Measurements from ENCODE around the gene APCDD1.
"Not testable (repeated sequence)": the region's sequence is repeated elsewhere in the genome, so short reads cannot be mapped to it uniquely, and the experiment has no call there.

The APCDD1 gene

DNA sequence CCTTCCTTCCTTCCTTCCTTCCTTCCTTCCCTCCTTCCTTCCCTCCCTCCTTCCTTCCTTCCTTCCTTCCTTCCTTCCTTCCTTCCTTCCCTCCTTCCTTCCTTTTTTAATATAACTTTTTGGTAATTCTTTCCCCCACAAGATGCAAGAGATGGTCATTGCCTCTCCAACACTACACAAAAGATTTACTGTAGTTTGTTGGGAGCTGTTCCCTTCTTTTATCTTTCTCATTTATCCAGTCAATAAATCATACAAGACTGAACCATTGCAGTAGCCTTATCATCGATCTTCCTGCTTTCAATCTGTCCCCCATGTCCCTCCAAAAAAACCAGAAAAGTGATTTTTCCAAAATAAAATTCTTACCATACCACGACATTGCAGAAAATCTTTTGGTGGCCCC, 8.2 kb downstream of the APCDD1 start:
- DNase-seq (ENCODE audit: low spot score): no peak

DNA sequence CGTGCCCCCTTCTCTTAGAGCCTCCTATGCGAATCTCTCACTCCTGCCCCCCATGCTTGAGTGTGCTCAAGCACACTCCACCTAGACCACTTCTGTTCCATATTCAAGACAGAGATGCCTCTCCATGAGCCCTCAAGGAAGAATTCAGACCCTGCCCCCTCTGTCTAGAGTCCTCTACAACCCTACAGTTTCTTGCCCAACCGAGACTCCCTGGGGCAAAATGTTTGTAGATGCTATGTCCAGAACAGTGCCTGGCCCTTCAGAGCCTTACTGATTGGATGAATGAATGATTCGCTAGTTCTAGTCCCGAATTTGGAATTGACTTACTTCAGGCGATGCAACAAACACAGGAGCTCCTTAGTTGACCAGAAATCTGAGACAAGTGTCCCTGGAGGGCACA, 8.7 kb downstream of the APCDD1 start:
- no peak for DNase-seq (ENCODE audit: low spot score)

DNA sequence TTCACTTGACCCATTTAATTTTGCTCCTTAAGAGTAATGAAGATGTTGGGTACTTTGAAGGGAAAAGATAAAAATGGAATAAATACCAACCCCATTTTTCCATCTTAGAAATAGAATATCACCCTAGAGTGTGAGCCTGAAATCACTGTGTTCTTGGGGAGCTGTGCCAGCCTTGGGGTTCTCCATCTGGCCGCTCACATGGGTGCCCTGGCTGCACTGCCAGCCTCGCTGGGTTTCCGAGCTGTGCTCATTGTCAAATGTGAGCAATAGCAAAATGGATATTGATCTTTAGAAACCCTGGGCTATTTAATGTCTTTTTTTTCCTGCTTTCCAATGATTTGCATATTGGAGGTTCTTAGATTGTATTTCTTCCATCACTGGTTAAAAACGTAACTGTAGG, 9.3 kb downstream of the APCDD1 start:
- no peak for DNase-seq (ENCODE audit: low spot score)

DNA sequence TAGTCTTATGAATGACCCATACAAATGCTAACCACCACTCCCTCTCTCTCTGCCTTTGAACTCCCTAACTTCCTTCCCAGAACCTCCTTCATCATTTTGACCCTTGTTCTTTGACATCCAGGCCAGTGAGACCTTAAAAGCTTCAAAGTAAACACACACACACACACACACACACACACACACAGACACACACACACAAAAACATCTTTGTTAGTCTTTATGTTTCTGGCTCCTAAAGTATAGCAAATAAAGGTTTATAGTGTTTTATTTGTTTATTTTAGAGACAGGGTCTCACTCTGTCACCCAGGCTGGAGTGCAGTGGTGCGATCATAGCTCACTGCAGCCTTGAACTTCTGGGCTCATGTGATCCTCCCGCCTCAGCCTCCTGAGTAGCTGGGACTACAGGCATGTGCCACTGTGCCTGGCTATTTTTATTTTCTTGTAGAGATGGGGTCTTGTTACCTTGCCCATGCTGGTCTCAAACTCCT, 9.8 kb downstream of the APCDD1 start:
- not testable (repeated sequence) for DNase-seq (ENCODE audit: low spot score)

DNA sequence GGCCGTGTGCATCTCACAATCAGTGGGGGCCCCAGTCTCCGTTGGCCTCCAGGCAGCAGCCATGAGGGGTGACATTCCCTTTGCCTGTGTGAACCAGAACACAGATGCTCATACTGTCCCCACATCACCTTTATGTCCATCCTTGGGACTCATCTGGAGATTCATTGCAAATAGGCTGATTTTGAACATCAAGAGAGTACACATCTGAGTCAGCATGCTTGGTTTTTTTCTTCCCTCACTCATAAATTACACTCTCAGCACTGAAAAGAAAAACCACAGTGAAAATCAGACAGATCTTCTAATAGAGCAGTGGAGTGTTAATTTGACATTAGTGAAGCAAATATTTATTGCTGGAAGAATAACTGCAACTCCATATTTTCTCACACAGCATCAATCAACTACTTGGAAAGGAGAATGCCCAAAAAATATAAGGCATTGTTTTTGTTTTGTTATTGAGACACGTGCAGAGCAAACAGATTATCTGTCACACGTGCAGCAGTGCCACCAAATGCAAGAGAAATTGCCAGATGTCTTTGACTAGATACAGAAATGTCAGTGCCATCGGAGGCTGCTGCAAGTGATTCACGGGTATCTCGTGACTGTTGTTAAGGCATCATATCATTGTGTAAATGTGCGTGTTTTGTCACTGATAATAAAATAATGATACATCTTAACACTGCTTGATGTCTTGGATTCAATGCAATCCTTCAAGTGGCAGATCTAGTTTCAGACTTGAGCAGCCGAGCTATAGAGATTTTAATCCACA, 10.9 kb downstream of the APCDD1 start:
- DNase-seq (ENCODE audit: low spot score): no peak

DNA sequence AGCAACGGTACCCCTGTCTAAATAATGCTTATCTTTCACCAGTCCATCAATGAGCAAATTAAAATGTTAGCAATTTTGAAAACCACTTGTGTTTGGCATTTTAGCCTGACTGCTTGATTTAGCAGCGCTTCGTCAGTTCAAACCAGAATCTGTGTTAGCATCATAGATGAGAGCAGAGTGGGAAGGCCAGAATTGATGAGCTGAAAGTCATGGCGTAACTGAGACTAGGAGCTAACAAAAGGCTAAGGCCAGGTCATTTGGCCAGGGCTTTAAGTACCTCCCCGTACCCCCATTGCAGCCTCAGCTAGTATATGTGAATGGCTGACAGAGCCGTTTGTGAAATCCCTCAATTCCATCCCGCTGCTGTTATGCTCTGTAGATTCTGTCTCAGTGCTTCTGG, 16.0 kb downstream of the APCDD1 start:
- DNase-seq (ENCODE audit: low spot score): no peak

DNA sequence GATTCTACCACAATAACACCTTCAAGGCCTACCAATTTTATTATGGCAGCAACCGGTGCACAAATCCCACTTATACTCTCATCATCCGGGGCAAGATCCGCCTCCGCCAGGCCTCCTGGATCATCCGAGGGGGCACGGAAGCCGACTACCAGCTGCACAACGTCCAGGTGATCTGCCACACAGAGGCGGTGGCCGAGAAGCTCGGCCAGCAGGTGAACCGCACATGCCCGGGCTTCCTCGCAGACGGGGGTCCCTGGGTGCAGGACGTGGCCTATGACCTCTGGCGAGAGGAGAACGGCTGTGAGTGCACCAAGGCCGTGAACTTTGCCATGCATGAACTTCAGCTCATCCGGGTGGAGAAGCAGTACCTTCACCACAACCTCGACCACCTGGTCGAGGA, 17.1 kb downstream of the APCDD1 start:
- DNase-seq (ENCODE audit: low spot score): no peak

DNA sequence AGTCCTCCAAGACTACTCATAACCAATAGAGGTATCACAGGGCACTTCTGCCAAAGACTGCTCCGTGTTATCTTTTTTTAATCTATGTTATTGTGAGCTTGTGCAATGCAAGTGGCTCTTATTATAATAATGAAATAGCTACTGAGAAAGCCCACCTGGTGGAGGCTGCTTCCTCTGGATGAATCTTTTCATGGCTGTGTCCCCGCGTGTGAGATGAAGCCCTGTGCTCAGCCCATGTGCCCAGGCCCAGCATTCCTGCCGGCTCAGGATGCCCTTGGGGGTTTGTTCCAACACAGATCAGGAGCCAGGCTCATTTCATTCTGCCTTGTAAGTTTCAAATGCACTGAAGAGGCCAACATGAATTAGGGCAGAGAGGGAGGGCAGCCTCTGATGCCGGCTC, 18.7 kb downstream of the APCDD1 start:
- DNase-seq (ENCODE audit: low spot score): no peak

DNA sequence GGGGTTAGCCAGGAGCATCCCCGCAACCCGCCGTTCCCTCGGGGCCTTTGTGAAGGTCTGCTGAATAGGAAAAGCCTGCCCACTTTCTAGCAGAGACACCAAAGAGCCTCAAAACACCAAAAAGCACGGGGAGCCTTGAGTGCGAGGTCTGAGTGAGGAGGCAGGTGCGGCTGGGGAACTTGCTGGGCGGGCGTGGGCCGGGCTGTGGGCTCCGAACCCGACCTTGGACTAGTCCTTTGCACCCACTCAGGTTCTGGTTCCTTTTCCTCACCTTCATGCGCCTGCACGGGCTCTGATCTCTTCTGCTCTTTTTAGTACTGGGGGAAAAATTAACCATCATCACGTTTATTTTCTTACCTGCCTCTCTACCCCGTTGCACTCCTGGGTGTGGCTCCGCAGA, 19.9 kb downstream of the APCDD1 start:
- no peak for DNase-seq (ENCODE audit: low spot score)

DNA sequence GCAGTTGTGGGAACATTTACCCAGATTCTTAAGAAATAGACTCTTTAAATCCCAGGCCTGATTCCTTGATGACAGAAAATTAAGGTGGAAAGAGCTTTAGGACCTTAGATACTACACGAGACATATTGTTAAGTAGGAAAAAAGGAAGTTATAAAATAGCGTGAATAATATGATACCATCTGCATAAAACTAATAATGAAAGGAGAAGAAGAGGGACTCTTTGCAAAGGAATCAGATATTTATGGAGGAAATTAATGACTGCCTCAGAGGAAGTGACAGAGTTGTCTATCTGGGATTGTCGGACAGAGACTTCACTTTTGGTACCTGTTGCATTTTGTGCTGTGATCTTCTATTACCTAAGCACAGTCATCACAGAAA, 20.8 kb downstream of the APCDD1 start:
- DNase-seq (ENCODE audit: low spot score): no peak

DNA sequence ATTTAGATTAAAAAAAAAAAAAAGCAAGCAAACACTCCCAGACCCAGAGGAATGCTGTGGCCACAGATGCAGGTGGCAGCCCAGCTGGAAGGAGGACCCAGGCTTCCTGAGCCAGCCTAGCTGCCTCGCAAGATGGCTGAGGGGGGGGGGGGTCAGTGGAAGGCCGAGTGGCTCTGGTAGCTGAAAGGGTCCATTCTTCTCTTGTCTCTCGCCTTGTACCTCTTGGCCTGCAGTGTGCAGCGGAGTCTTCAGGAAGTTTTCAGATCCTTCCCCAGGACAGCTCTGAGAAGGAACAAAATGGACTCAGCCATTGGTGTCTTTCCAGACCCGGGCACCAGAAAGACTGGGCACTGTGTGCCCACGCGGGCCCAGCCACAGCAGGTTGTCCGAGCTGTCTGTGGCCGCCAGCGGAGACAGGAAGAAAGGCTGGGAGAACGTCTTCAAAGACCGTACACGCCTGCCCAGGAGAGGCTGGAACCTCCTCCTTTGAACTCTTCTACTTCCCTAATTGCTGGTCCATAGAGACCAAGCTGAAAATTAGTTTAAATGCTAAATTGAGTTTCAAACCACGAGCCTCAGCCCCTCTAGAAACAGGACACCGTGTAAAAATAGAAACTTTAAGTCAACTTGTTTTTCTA, 21.3 kb downstream of the APCDD1 start:
- peak; percentile 10 for DNase-seq (ENCODE audit: low spot score)

DNA sequence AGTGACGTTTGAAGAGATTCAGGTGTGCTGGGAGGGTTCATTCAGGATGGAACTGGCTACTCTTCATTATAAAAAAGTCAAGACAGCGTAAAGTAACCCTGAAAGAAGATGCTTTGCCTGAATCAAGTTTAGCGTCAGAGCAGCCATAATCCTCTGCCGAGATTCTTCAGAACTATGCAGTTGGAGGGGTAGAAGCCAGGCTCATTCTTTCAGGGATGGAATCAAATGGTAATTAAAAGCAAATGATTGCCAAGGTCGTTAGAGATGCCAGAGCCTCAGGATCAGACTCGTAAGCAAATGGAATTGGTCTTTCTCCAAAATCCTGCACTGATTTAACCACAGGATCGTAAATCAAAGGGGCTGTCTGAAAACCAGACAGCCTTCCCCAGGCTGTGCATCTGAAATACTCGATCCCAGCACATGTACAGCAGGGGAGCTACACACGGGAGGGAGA, 21.9 kb downstream of the APCDD1 start:
- peak; percentile 18 for DNase-seq (ENCODE audit: low spot score)

DNA sequence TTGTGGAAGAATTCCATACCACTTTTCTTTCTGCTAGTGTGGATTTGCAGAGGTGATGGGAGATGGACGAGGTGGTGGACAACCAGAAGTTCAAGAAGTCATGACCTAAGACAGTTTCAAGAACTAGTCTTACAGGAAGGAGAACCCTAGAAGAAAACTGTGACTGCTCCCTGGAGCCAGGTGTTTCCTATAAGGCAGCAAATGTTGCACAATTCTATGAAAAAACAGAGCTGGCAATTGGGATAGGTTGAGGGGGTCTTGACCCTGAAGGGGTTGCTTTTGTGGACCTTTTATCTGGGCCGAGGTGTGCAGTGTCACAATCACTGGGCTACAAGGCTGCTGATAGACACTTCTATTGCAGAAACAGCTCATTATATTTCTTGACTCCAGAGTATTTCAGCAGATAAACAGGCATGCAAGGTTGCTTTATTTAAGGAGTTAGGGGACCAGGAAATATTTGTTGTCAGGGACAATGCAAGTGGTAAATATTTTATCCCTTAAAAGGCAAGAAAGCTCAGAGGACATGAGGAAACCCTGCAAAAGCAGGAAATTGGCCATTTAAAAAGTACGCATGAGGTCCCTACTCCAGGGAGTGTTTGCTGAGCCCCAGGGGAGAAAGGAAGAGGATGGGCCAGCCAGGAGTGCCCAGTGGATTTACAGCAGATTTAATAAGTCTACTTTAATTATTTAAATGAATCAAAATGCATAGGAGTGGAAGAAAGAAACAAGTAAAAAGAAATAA, 22.9 kb downstream of the APCDD1 start:
- no peak for DNase-seq (ENCODE audit: low spot score)

DNA sequence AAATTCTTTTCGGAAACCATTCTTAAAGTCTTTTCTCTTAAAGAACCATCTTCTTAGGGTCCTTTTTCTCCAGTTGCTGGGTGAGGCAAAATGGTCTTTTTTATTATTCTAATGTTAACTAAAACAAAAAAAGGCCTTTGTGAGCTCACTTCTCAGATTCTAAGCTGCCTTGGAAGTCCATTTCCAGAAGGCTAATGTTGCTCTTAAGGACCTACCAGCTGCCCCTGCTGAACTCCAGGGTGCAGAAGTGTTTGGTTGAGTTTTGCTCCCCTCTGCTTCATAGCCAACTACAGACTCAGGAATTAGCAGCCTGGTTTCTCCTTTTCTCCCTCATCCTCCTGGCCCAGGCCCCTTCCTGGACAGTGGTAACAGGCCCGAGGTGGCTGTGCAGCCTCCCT, 23.4 kb downstream of the APCDD1 start:
- no peak for DNase-seq (ENCODE audit: low spot score)

DNA sequence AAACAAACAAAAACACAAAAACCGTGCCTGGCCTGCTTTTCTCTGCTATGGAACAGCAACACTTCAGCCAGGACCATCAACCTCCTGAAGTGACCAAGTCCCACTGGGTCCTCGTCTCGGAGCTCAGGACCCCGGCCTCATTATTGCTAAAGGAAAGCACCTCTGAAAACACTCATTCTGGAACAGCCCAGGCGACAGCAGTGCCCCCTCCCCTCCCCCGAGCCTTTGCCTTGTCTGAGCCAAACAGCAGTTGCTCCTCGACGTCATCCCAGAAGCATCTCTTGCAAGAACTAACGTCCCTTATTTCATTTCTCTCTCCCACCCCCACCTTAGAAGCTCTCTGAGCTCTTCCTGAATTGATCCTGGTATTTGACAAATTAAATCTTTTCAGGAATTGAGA, 27.4 kb downstream of the APCDD1 start:
- no peak for DNase-seq (ENCODE audit: low spot score)

DNA sequence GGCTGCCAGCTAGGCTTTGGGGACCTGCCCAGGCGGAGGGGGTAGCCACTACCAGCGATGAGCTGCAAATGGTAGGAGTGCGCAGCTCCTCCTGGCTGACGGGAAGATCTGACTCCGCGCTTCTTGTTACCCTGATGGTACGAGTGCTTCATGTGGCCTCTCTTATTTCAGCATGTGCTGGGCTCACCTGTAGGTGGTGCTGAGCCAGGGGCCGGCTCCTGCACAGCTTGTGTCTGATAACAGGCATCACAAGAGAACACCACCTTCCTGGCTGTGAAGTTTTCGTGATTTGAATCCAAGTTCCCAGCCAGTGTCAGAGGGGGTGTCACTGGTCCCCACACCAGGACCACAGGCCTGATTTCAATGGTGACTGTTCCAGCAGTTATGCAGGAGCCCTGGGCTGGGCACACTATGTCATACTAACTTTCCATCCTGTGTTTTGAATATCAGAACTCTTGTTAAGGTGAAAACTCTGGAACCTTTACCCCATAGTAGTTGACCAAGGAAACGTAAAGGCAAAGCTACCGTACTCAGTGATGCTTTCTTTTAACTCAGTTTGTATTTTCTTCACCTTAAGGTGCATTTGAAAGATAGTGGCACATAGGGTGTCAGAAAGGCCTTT, 28.0 kb downstream of the APCDD1 start:
- DNase-seq (ENCODE audit: low spot score): no peak

DNA sequence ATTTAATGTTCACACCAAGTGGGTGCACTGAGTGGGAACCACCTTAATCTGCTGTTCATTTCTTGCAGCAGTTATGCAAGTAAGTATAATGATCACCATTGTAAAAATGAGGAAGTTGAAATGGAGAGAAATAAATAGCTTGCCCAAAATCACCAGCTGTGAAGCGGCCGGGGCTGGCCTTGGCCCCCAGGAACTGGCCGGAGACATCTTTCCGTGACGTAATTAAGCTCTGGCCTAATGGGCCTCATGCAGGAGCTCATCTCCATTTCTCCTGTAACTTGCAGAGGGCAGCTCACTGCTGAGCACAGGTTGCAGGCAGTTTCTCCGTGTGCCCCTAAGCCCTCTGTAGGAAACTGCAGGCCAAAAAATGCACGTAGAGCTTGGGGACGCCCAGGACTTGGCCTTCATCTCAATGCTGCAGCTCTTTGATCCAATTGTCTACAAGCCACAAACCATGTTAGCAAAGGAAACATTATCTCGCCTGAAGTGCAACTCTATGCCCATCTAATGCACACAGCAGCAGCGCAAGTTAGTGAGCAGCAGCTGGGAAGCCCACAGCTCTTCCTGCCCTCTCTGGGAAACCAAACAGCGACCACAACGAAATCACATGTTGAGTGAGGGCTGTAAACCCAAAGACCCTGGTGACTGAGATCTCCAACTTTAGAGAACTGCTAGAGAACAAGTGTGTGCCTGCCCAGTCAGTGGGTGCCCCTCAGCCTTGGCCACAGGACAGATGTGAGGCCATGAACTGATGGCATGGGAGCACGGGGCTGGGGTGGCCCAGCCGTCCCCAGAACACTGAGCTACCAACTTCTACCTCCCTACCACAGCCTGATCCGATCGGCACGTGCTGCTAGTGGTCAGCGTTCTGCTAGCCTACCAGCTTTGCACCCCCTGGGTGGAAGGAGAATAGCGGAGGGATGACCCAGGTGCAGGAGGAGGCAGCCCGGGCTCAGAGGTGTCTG, 28.8 kb downstream of the APCDD1 start:
- DNase-seq (ENCODE audit: low spot score): no peak

DNA sequence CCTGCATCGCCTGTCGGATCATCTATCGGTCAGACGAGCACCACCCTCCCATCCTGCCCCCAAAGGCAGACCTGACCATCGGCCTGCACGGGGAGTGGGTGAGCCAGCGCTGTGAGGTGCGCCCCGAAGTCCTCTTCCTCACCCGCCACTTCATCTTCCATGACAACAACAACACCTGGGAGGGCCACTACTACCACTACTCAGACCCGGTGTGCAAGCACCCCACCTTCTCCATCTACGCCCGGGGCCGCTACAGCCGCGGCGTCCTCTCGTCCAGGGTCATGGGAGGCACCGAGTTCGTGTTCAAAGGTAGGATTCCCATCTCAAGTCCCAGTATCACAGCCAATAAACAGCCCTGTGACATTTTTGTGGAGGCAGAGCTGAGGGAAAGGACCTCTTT, 31.0 kb downstream of the APCDD1 start:
- DNase-seq (ENCODE audit: low spot score): no peak

DNA sequence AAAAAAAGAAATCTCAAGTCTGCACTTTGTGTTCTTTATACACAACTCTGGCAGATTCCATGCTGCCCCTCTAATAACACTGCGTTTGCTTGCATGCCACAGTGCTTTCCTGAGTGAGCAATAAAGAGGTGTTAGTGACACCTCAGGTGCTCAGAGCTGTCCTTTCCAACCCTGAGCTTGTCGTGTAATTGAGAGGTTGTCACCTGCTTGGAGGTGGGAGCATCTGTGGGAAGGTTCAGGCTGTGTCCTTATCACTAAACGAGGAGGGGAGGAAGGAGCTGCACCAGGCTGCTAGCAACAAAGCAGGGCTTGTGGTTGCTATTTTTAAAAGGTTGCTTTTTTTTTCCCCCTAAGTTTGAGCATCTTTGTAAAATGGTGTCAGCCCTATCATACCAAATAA, 31.9 kb downstream of the APCDD1 start:
- no peak for DNase-seq (ENCODE audit: low spot score)

DNA sequence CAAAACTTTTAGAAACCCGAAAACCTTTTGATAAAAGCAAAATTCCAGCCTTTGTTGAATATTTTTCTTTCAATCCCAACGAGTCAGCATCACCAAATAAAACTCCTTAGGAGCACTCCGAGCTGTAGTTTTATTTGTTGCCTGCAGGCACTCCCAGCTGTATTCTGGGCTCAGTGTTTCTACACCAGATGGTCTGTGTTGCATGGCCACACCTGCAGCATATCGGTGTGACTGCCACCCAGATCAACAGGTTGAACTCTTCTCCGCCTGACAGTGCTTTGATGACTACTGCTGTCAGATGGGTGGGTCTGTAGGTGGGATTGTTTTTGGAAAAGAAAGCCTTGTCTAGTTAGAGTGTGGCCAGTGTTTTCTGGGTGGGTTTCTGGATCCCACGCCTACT, 32.7 kb downstream of the APCDD1 start:
- DNase-seq (ENCODE audit: low spot score): no peak

DNA sequence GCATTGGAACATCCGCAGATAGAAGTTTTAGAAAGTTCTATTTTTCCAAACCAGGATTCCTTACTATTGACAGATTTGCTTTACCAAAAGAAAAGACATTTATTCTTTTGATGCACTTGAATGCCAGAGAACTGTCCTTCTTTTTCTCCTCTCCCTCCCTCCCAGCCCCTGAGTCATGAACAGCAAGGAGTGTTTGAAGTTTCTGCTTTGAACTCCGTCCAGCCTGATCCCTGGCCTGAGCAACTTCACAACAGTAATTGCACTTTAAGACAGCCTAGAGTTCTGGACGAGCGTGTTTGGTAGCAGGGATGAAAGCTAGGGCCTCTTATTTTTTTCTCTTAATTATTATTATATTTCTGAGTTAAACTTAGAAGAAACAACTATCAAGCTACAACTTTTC, 33.6 kb downstream of the APCDD1 start:
- DNase-seq (ENCODE audit: low spot score): no peak
